ENCODE data around the gene TRPT1.

Gene TRPT1

GRCh38 chr11:64244966-64245365 is 19.0 kb upstream of the TRPT1 start:
- no peak for DNase-seq (ENCODE audit: low spot score)

- DNase-seq (ENCODE audit: low spot score): no peak
Measured at GRCh38 chr11:64244107-64244506, 18.1 kb upstream of the TRPT1 start.

GRCh38 chr11:64243236-64243854 is 17.4 kb upstream of the TRPT1 start:
- no peak for DNase-seq (ENCODE audit: low spot score)

GRCh38 chr11:64241491-64242374 is 15.7 kb upstream of the TRPT1 start:
- no peak for DNase-seq (ENCODE audit: low spot score)

GRCh38 chr11:64241241-64241490 is 15.2 kb upstream of the TRPT1 start:
- DNase-seq (ENCODE audit: low spot score): peak; percentile 85

- peak; percentile 91 for DNase-seq (ENCODE audit: low spot score)
Measured at GRCh38 chr11:64240435-64241240, 14.7 kb upstream of the TRPT1 start, which contains the start of gene FKBP2. TSS of gene FKBP2 (plus strand) at chr11:64241095. CDS start at chr11:64242388, 1,293 bp downstream.

DNA sequence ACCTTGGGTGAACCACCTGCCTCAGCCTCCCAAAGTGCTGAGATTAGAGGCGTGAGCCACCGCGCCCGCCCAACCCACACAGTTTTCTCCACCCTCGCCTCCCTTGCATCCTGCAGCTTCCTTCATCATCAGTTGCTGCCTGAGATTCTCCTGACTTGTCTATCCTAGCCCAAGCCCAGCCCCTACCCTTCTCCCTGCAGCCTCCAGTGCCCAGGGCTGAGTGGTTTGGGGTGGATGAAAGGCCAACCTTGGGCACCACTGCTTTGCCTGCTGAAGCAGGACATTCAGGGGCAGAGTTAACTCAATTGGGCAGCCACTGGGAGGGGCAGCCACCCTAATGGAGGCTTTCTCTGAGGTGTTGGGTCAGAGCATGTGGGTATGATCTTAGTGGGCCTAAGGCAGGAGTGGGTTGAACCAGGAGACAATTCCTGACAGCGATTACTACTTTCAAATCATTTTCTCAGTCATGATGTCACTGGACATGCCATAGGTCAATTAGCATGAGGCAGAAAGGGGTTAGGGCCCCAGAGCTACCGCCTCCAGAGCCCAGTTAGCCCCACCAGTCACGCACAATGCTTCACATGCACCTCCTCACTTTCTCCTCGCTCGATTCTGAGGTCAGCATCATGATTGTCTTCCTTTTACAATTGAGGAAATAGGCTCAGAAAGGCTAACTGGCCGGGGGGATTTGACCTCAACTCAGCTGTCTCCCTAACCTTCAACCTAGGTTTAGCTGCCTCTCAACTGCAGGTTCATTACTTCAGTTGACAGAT is 13.9 kb upstream of the TRPT1 start:
- DNase-seq (ENCODE audit: low spot score): no peak

DNA sequence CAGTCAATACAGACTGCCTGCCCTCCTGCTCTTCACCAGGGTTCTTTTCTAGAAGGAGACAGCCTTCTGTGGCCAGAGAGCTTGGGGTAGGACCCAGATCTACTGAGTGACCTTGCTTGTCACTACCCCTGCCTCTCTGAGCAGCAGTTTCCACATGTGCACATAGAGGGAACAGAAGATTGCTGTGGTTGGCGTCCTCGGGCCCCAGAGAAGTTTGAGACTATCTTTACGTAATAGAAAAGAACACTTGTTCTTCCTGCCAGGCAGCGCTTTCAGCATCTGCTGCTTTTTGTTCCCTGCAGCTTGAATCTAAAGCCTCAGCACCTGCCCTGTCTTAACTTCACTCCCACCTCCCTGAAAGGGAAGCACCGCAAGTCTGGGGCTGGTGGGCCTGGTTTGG is 13.0 kb upstream of the TRPT1 start:
- no peak for DNase-seq (ENCODE audit: low spot score)

- no peak for DNase-seq (ENCODE audit: low spot score)
Measured at GRCh38 chr11:64238076-64238475, 12.1 kb upstream of the TRPT1 start.

DNA sequence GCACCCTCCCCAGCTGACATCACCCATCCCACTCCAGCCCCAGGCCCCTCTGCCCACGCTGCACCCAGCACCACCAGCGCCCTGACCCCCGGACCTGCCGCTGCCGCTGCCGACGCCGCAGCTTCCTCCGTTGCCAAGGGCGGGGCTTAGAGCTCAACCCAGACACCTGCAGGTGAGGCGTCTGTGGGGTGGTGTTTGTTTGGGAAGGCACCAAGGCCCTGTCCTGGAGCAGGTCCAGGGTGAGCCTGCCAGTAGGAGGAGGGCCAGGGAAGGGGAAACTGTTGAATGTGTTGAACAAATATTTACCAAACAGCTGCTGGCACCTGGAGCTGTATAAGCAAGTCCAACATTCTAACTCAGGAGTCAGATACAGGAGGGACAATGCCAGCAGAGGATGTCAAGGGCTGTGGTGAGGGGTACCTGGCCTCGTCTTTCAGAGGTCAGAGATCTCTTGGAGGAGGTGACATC is 11.5 kb upstream of the TRPT1 start:
- no peak for DNase-seq (ENCODE audit: low spot score)

GRCh38 chr11:64235437-64236161 is 9.6 kb upstream of the TRPT1 start:
- no peak for DNase-seq (ENCODE audit: low spot score)

DNA sequence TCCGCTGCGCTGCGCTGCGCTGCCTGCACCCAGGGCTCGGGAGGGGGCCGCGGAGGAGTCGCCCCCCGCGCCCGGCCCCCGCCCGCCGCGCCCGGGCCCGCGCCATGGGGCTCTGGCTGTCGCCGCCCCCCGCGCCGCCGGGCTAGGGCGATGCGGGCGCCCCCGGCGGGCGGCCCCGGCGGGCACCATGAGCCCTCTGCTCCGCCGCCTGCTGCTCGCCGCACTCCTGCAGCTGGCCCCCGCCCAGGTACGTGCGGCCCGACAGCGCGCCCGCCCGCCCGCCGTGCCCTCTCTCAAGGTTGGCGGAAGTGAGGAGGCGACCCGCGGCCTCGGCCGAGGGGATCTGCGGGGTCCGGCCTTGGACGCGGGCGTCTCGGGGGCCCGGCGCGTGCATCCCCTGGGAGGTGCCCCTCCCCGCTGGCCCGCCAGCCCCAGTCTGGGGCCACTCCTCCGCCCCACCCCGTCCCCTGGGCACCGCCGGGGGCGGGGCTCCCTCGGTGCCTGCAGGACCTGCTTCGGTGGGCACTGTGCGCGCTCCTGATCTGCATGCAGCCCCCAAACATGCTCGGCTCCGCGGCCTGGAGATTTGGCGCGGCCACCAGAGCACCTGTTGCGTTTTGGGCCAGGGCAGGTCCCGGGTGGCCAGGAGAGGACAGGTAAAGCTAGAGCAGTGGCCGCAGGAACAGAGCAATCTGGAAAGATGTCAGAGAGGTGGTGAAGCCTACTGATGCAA is 8.8 kb upstream of the TRPT1 start:
- peak; percentile 53 for DNase-seq (ENCODE audit: low spot score)

- DNase-seq (ENCODE audit: low spot score): peak; percentile 54
Measured at GRCh38 chr11:64233913-64234586, 8.1 kb upstream of the TRPT1 start, which contains the start of gene VEGFB. TSS of gene VEGFB (plus strand) at chr11:64234584. CDS start at chr11:64234834, 250 bp downstream.

GRCh38 chr11:64232967-64233315 is 7.0 kb upstream of the TRPT1 start:
- DNase-seq (ENCODE audit: low spot score): no peak

GRCh38 chr11:64232182-64232966 is 6.4 kb upstream of the TRPT1 start:
- no peak for DNase-seq (ENCODE audit: low spot score)

- no peak for DNase-seq (ENCODE audit: low spot score)
Measured at GRCh38 chr11:64231546-64231945, 5.6 kb upstream of the TRPT1 start.

GRCh38 chr11:64230985-64231365 is 5.0 kb upstream of the TRPT1 start:
- DNase-seq (ENCODE audit: low spot score): no peak

GRCh38 chr11:64230171-64230984 is 4.4 kb upstream of the TRPT1 start, which contains the start of gene DNAJC4:
TSS of gene DNAJC4 (plus strand) at chr11:64230548. CDS start at chr11:64230855, 307 bp downstream.
- DNase-seq (ENCODE audit: low spot score): peak; percentile 85

All from iPS-NIHi11 (cell line).